GM13977 (cell line): ENCODE measurements around the gene SORCS1.
A peak's percentile ranks its signal among the peaks of the same experiment; 100 is the strongest.

Source experiments
- DNase-seq: peaks from one replicate; pipeline ENCODE4 v3.0.0; 2012; ENCODE audit warnings: low spot score
- CTCF ChIP-seq: IDR thresholded peaks from 2 replicates; pipeline ENCODE4 v1.5.1; 2012; ENCODE audit warnings: mild to moderate bottlenecking, control low read depth; ENCODE audit not compliant: insufficient read depth; ENCODE audit errors: extremely low read depth, missing control alignments
- in situ Hi-C: fragments of 300-500 bp; cut with MboI; formaldehyde crosslinking; loops from one replicate; pipeline ENCODE4 v1.12.0; 2022; ENCODE audit warnings: low sequenced_read_pairs, low pct_unique_long_range_greater_than_20kb, mixed read lengths, inconsistent platforms; ENCODE audit not compliant: unreplicated experiment

SORCS1 gene

GRCh38 chr10:106573106-106573505 is 591.4 kb downstream of the SORCS1 start:
- DNase-seq = no peak
- in situ Hi-C loops = no loop called here
- no peak for TF ChIP-seq CTCF

GRCh38 chr10:106571192-106571946 is 593.1 kb downstream of the SORCS1 start:
- in situ Hi-C loops = no loop called here
- peak; percentile 18 for DNase-seq
- TF ChIP-seq CTCF = peak; percentile 39

GRCh38 chr10:106570268-106570667 is 594.2 kb downstream of the SORCS1 start:
- DNase-seq = no peak
- TF ChIP-seq CTCF = no peak
- in situ Hi-C loops = no loop called here

- in situ Hi-C loops = no loop called here
- TF ChIP-seq CTCF = no peak
- no peak for DNase-seq
Observed at GRCh38 chr10:106567629-106568028, 596.9 kb downstream of the SORCS1 start.

- DNase-seq = no peak
- TF ChIP-seq CTCF = no peak
- in situ Hi-C loops = no loop called here
Observed at GRCh38 chr10:106566873-106567272, 597.6 kb downstream of the SORCS1 start.

- no peak for DNase-seq
- in situ Hi-C loops = no loop called here
- no peak for TF ChIP-seq CTCF
Observed at GRCh38 chr10:106565546-106565945, 599.0 kb downstream of the SORCS1 start.

GRCh38 chr10:106563384-106563783 is 601.1 kb downstream of the SORCS1 start:
- in situ Hi-C loops = no loop called here
- DNase-seq = no peak
- no peak for TF ChIP-seq CTCF
